Lower leg skin (tissue), 4 donors: ENCODE measurements around the gene MARCHF10. TPM values are rescaled to one million over a fixed set of nuclear protein-coding genes. Genes with fewer than 3 reads are reported as not detected.
"Not testable (repeated sequence)": the region's sequence is repeated elsewhere in the genome, so short reads cannot be mapped to it uniquely, and the experiment has no call there.

Experiments
- DNase-seq, 2 donors: peaks; one replicate each; pipeline ENCODE4 v3.0.0-alpha.2; 2019; ENCODE audit warnings: low spot score in 2 of 2
- H3K4me3 ChIP-seq: fragments of 200-600 bp; sonication (generic); 2 replicates; pipeline ENCODE4 v1.5.1; 2017; ENCODE audit warnings: mild to moderate bottlenecking, low read depth; ENCODE audit not compliant: poor library complexity, severe bottlenecking
- CTCF ChIP-seq, 3 donors: fragments of 450-650 bp; IDR thresholded peaks; one replicate each; pipeline ENCODE4 v1.5.1; 2016; ENCODE audit warnings: antibody characterized with exemption in 3 of 3, mild to moderate bottlenecking in 3 of 3, moderate library complexity in 2 of 3
- POLR2A ChIP-seq, 2 donors: fragments of 450-650 bp; IDR thresholded peaks; one replicate each; pipeline ENCODE4 v1.6.1; 2016 to 2017; ENCODE audit warnings: antibody characterized with exemption in 2 of 2, mild to moderate bottlenecking in 1 of 2, moderate library complexity in 1 of 2
- WGBS, 2 donors: methylation state at CpG; one replicate each; pipeline ENCODE4 v1.1.5; 2018; 5-methylcytosine and 5-hydroxymethylcytosine counted together
- intact Hi-C: fragments of 100-400 bp; cut with DNase I; formaldehyde crosslinking; loops from one replicate; pipeline ENCODE4 v1.15.0; 2023; ENCODE audit warnings: low total_unique reads
- total RNA-seq, 4 donors: library from RNA; depleted of rRNA; stranded (reverse); fragments of >200 nt; gene quantifications; one replicate each; pipeline ENCODE4 v1.1.0, GENCODE V29; 2016

The MARCHF10 gene
- total RNA-seq = not detected

DNA sequence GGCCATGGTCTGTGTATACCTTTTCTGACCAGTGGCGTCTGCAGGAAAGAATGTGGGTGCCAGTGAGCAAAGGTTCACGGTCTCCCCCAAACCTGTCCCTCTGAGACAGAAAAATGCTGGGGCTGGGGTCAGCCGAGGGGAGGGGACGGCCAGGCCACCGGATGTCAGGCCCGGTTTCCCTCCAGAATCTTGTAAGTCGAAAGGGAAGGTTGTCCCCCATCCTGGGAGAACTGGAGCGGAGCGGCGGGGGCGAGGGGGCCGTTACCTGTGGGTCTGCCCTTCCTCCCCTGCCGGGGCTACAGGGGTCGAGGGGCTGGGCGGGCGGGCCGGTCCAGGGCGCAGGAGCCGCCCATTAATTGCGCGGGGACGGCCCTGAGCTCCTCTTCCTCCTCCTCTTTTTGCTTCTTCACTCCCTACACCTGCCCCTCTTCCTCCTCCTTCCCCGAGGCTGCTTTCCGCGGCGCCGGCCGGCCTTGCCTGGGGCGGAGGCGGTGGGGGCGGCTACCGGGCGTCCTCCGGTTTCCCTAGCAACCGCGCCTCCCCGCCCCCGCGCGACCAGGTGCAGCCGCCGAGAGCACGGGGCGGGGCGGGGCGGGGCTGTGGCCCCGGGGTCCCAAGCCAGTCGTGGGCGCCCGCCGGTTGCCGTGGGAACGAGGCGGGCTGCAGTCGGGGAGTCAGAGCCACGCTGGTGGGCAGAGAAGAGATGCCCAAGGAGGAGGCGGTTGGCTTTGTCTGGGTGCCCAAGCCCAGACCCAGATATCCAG, at the start of gene MARCHF10:
TSS of gene MARCHF10 (minus strand) at position 503 of the 764 bp plus-strand sequence. CDS start 6,579 bp downstream, outside the sequence.
- WGBS, 2 donors = 13 to 17% methylated on average over 40 to 57 of the region's 57 CpGs
- no peak for TF ChIP-seq POLR2A (IDR thresholded peaks at IDR 0.05)
- no peak for TF ChIP-seq CTCF (IDR thresholded peaks at IDR 0.05)
- DNase-seq = peak in 1 of 2 donors; percentile 77
- H3K4me3 ChIP-seq = no peak within 1 kb of the TSS
- intact Hi-C loops = no loop called here

DNA sequence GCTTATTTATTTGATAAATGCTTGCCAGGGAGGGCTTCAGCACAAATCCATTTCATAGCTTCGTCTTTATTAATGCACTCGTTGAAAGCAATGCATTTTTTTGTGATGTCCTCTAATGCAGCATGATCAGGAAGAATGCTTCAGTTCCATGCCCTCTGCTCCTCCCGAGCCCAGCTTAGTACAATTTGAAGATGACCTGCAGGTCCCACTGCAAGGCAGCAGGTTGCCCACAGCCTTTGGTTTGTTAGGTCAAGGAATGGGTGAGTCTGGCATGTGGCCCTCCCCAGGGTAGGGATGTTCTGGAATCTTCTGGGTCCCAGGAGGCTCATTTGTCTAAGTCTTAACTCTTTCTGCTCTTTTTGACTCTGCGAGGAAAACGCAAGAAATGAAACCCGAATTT, 49.4 kb upstream of the MARCHF10 start:
- intact Hi-C loops = no loop called here
- WGBS, 2 donors = 82 to 86% methylated on average over 6 of the region's 6 CpGs
- no peak overlapping the region for H3K4me3 ChIP-seq
- no peak for TF ChIP-seq CTCF (IDR thresholded peaks at IDR 0.05)
- DNase-seq = no peak

GRCh38 chr17:62856594-62856993, 48.5 kb upstream of the MARCHF10 start:
- no peak for DNase-seq
- no peak for TF ChIP-seq POLR2A (IDR thresholded peaks at IDR 0.05)
- intact Hi-C loops = no loop called here
- 83 to 85% methylated on average over 3 of the region's 3 CpGs for WGBS, 2 donors
- no peak overlapping the region for H3K4me3 ChIP-seq

DNA sequence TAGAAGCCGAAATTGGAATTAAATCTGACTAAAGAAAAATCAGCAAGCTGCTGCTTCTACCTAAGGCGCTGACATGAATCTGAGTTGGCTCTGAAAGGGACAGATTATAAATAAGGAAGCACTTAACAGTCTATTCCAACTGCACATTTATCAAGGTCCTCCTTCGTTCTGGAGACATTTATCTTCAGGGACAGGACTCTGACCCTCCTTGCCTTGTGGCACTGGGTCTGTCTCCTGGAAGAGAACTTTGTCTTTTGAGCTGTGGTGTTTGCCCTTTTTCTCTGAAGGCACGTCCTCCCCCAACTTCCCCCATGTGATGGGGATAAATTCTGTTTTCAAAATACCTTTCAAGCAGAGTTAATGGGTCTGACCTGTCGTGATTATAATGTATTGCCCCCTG, 47.0 kb upstream of the MARCHF10 start:
- WGBS, 2 donors = 66 to 68% methylated on average over 5 of the region's 5 CpGs
- intact Hi-C loops = no loop called here
- TF ChIP-seq CTCF (IDR thresholded peaks at IDR 0.05) = no peak
- TF ChIP-seq POLR2A (IDR thresholded peaks at IDR 0.05) = no peak
- H3K4me3 ChIP-seq = no peak overlapping the region
- no peak for DNase-seq

DNA sequence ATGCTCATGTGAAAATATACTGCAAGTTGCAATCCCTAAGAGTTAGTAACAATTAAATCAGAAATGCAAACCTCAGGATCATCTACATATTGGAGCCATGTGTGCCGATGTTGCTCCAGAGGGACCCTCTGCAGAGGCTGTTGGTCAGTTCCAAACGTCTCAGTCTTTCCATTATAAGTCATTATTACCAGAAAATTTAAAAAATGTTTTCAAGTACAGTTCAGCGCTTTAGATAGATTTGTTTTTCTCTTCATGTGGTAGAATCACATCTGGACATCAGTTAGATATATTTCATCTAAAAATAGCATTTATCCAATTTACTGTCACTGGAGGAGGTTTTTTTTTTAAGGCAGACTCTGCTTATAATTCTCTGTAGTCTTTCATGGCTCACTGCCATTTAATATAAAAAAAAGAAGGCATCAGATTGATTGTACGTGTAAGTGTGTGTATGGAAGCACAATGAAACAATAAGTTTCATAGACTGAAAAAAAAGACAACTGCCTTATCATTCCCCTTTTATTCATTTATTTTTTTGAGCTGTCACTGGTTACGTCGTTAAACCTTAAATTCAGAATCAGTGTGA, 46.1 kb upstream of the MARCHF10 start:
- intact Hi-C loops = no loop called here
- TF ChIP-seq POLR2A (IDR thresholded peaks at IDR 0.05) = no peak
- TF ChIP-seq CTCF (IDR thresholded peaks at IDR 0.05) = no peak

DNA sequence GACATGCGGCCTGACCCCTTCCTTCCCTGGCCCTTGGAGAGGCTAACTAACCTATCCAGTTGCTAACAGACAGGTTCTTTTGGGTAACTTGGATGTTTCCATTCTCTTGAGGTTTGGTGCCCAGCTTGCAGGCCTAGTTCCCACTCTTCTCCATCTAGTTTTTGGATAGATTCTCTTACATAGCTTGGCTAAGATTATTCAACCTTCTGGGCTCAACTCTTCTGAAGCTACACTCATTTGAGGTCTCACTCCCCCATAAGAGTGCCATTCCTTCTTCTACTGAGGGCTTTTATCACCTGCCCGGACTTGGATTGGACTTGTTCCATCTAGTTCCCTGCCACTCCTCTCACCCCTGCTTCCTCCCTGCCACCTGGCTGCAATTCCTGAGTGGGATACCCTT, 44.1 kb upstream of the MARCHF10 start:
- WGBS, 2 donors = 93 to 98% methylated on average over 2 of the region's 2 CpGs
- no peak for TF ChIP-seq CTCF (IDR thresholded peaks at IDR 0.05)
- no peak for TF ChIP-seq POLR2A (IDR thresholded peaks at IDR 0.05)
- intact Hi-C loops = no loop called here
- DNase-seq = peak in 1 of 2 donors; percentile 53
- H3K4me3 ChIP-seq = no peak overlapping the region

More for the DNA sequence above, 46.1 kb upstream of the MARCHF10 start:
- 53 to 54% methylated on average over 6 of the region's 6 CpGs for WGBS, 2 donors
- no peak for DNase-seq
- no peak overlapping the region for H3K4me3 ChIP-seq

DNA sequence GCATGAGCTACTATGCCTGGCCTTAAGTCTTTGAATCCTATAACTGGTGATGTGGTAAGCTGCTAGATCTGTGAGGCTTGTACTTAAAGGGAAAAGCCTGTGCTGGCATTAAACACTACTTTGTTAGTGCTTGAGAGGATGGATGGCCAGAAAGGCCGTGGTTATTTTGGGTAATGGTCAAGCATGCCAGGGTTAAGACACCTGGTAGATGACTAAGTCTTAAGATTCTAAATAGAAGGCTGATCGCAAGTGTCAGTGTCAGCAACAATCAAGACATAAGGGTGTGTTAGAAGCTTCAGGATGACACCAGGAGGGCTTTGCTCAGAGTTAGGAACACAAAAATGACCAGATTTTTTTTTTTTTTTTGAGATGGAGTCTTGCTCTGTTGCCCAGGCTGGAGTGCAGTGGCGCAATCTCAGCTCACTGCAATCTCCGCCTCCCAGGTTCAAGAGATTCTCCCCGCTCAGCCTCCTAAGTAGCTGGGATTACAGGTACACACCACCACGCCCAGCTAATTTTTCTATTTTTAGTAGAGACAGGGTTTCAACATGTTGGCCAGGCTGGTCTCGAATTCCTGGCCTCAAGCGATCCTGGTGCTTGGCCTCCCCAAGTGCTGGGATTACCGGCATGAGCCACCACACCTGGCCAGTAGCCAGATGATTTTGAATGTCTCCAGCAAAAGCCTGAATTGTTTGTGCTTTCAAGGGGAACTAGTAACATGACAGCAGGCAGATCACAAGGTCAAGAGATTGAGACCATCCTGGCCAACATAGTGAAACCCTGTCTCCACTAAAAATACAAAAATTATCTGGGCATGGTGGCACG, 41.7 kb upstream of the MARCHF10 start:
- peak in 1 of 2 donors; percentile 17 for DNase-seq
- intact Hi-C loops, H3K4me3 ChIP-seq: not testable (repeated sequence)
- 67 to 76% methylated on average over 10 of the region's 10 CpGs for WGBS, 2 donors
